GM21529 (cell line): ENCODE data around the gene PRAMEF33.
"Not testable (repeated sequence)": the region's sequence is repeated elsewhere in the genome, so short reads cannot be mapped to it uniquely, and the experiment has no call there.

Experiments
- ATAC-seq: cut with Tn5 transposase; IDR thresholded peaks from one replicate; pipeline ENCODE4 v1.9.1; 2021; ENCODE audit not compliant: unreplicated experiment

PRAMEF33 gene

GRCh38 chr1:13303239-13303638 is at the start of gene PRAMEF33:
Gene PRAMEF33 (plus strand): TSS chr1:13303539. CDS start chr1:13305955, 2,416 bp downstream.
- ATAC-seq = not testable (repeated sequence)

- not testable (repeated sequence) for ATAC-seq
Observed at GRCh38 chr1:13253898-13254297, 49.4 kb upstream of the PRAMEF33 start, which contains the start of gene PRAMEF5. Gene PRAMEF5 (plus strand): TSS chr1:13254198. CDS start chr1:13259269, 5,071 bp downstream.

GRCh38 chr1:13265124-13265523 is 38.2 kb upstream of the PRAMEF33 start:
- not testable (repeated sequence) for ATAC-seq

- ATAC-seq = not testable (repeated sequence)
Observed at GRCh38 chr1:13277016-13277415, 26.3 kb upstream of the PRAMEF33 start.

- ATAC-seq = not testable (repeated sequence)
Observed at GRCh38 chr1:13279617-13280016, 23.7 kb upstream of the PRAMEF33 start.

GRCh38 chr1:13285037-13285436 is 18.3 kb upstream of the PRAMEF33 start, which contains the start of gene PRAMEF8:
Gene PRAMEF8 (minus strand): TSS chr1:13285137. CDS start chr1:13284091, 1,046 bp downstream.
- not testable (repeated sequence) for ATAC-seq

- not testable (repeated sequence) for ATAC-seq
Observed at GRCh38 chr1:13289030-13289429, 14.3 kb upstream of the PRAMEF33 start.

GRCh38 chr1:13297216-13297931 is 6.0 kb upstream of the PRAMEF33 start:
- not testable (repeated sequence) for ATAC-seq

- ATAC-seq = not testable (repeated sequence)
Observed at GRCh38 chr1:13298699-13299098, 4.6 kb upstream of the PRAMEF33 start.

GRCh38 chr1:13302197-13302596 is 1.1 kb upstream of the PRAMEF33 start:
- not testable (repeated sequence) for ATAC-seq

GRCh38 chr1:13315281-13315680 is 11.9 kb downstream of the PRAMEF33 start, which contains the start of gene PRAMEF15:
Gene PRAMEF15 (plus strand): TSS chr1:13315581. CDS start chr1:13318408, 2,827 bp downstream.
- not testable (repeated sequence) for ATAC-seq

- ATAC-seq = not testable (repeated sequence)
Observed at GRCh38 chr1:13342496-13342895, 39.2 kb downstream of the PRAMEF33 start.

- not testable (repeated sequence) for ATAC-seq
Observed at GRCh38 chr1:13347034-13347433, 43.7 kb downstream of the PRAMEF33 start, which contains the start of gene PRAMEF14. Gene PRAMEF14 (minus strand): TSS chr1:13347134. CDS start chr1:13345314, 1,820 bp downstream.

- not testable (repeated sequence) for ATAC-seq
Observed at GRCh38 chr1:13353476-13353875, 50.1 kb downstream of the PRAMEF33 start.

GRCh38 chr1:13354475-13354874 is 51.1 kb downstream of the PRAMEF33 start:
- not testable (repeated sequence) for ATAC-seq

GRCh38 chr1:13356774-13357173 is 53.4 kb downstream of the PRAMEF33 start:
- not testable (repeated sequence) for ATAC-seq
